Neural progenitor cell (in vitro differentiated cells): Measurements from ENCODE around the gene MRPS6. TPM values are rescaled to one million over a fixed set of nuclear protein-coding genes. Genes with fewer than 3 reads are reported as not detected.
A peak's percentile ranks its signal among the peaks of the same experiment; 100 is the strongest.

ENCODE experiments used
- DNase-seq: peaks from one replicate; pipeline ENCODE4 v3.0.0-alpha.2; 2016; ENCODE audit warnings: low spot score
- H2AFZ ChIP-seq: fragments of 200-600 bp; sonication (generic); replicated peaks from 2 replicates; pipeline ENCODE4 v1.6.1; 2016; ENCODE audit warnings: antibody characterized with exemption
- H3F3A ChIP-seq: fragments of 200-600 bp; sonication (generic); 2 replicates; pipeline ENCODE4 v1.6.1; 2016; ENCODE audit warnings: antibody characterized with exemption, low read depth
- H3K27ac ChIP-seq: fragments of 200-600 bp; sonication (generic); 2 replicates; pipeline ENCODE4 v1.5.1; 2016; ENCODE audit warnings: mild to moderate bottlenecking
- H3K27me3 ChIP-seq: fragments of 200-600 bp; sonication (generic); 2 replicates; pipeline ENCODE4 v1.6.1; 2016; ENCODE audit warnings: mild to moderate bottlenecking, moderate library complexity
- H3K36me3 ChIP-seq: fragments of 200-600 bp; sonication (generic); 2 replicates; pipeline ENCODE4 v1.5.1; 2016
- H3K4me1 ChIP-seq: fragments of 200-600 bp; sonication (generic); 2 replicates; pipeline ENCODE4 v1.6.1; 2016; ENCODE audit warnings: mixed run types
- H3K4me2 ChIP-seq: fragments of 200-600 bp; sonication (generic); 2 replicates; pipeline ENCODE4 v1.6.1; 2016
- H3K4me3 ChIP-seq: fragments of 200-600 bp; sonication (generic); 2 replicates; pipeline ENCODE4 v1.5.1; 2016
- H3K79me2 ChIP-seq: fragments of 200-600 bp; sonication (generic); 2 replicates; pipeline ENCODE4 v1.6.1; 2016; ENCODE audit warnings: low read depth
- H3K9ac ChIP-seq: fragments of 200-600 bp; sonication (generic); 2 replicates; pipeline ENCODE4 v1.6.1; 2016
- H3K9me3 ChIP-seq: fragments of 200-600 bp; sonication (generic); 2 replicates; pipeline ENCODE4 v1.5.1; 2016; ENCODE audit warnings: low read depth
- H4K20me1 ChIP-seq: fragments of 200-600 bp; sonication (generic); 2 replicates; pipeline ENCODE4 v1.6.1; 2016; ENCODE audit warnings: low read depth
- H3K27ac Mint-ChIP-seq: 3 replicates; pipeline ENCODE4 v1.8.0; 2021; ENCODE audit warnings: mixed read lengths
- H3K27me3 Mint-ChIP-seq: 2 replicates; pipeline ENCODE4 v1.8.0; 2022; ENCODE audit warnings: low read depth, mild to moderate bottlenecking, inconsistent platforms, moderate library complexity, mixed read lengths; ENCODE audit not compliant: insufficient read depth
- H3K36me3 Mint-ChIP-seq: 3 replicates; pipeline ENCODE4 v1.8.0; 2021; ENCODE audit warnings: mixed read lengths
- H3K4me1 Mint-ChIP-seq: 3 replicates; pipeline ENCODE4 v1.8.0; 2021; ENCODE audit warnings: mixed read lengths
- H3K4me3 Mint-ChIP-seq: 3 replicates; pipeline ENCODE4 v1.8.0; 2021; ENCODE audit warnings: mild to moderate bottlenecking, moderate library complexity, mixed read lengths
- H3K9me3 Mint-ChIP-seq: 3 replicates; pipeline ENCODE4 v1.8.0; 2020; ENCODE audit warnings: mixed read lengths
- EZH2 ChIP-seq: fragments of 200-600 bp; sonication (generic); IDR thresholded peaks from 2 replicates; pipeline ENCODE4 v1.6.1; 2017; ENCODE audit warnings: antibody characterized with exemption, mild to moderate bottlenecking, moderate library complexity
- EZH2phosphoT487 ChIP-seq: fragments of 200-600 bp; sonication (generic); IDR thresholded peaks from 2 replicates; pipeline ENCODE4 v1.6.1; 2017; ENCODE audit warnings: antibody characterized with exemption
- total RNA-seq: library from RNA; depleted of rRNA; stranded (reverse); fragments of >200 nt; gene quantifications from 2 replicates; pipeline ENCODE4 v1.2.3, GENCODE V29; 2015; ENCODE audit warnings: low replicate concordance
- TF ChIP-seq, protein P1 (sequence below): fragments of 200-600 bp; sonication (generic); IDR thresholded peaks from 2 replicates; pipeline ENCODE4 v1.5.1; 2017; ENCODE audit warnings: antibody characterized with exemption, mild to moderate bottlenecking

MRPS6 gene
- total RNA-seq, 1 donor from 2014 or later = 108 TPM

DNA sequence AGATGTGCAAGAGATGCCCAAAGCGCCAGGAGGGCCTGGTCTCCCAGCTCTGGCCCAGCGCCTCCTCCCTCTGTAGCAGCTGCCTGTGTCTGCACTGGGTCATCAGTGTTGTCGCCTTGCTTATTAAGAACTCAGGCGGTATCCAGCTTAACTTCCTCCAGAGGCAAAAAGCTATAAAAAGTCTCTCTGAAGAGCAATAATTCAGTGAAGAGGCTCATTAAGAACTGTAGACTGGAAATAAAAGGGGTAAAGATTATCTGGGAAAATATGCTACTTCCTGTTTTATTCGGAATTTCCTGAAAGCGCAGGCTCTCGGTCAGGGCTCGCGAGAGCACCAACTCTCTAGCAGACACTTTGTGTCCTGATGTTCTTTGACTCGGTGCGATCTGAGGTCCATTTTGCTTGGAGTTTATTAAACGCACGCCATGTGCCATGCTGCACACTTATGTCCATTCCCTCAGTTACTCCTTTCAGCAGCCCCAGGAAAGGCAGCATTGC, 70.4 kb downstream of the MRPS6 start:
- Histone ChIP-seq H3F3A (peaks cover 17% of the 10 kb centered on the region), H3K4me3 (no peak overlapping the region), H3K9ac (no peak overlapping the region), H3K79me2 (peaks cover 66% of the 10 kb centered on the region), H3K4me1 (peaks cover 16% of the 10 kb centered on the region), H2AFZ (no peak overlapping the region), H3K36me3 (peaks cover 10% of the 10 kb centered on the region), H3K27me3 (no peaks in the 10 kb centered on the region), H3K27ac (no peak overlapping the region), H4K20me1 (peaks cover 4% of the 10 kb centered on the region), H3K4me2 (no peak overlapping the region), H3K9me3 (no peaks in the 10 kb centered on the region)
- Mint-ChIP-seq H3K36me3 (peaks cover 82% of the 10 kb centered on the region), H3K27me3 (peaks cover 6% of the 10 kb centered on the region), H3K27ac (no peak overlapping the region), H3K4me3 (peak overlapping the region; percentile 41), H3K9me3 (peaks cover 59% of the 10 kb centered on the region), H3K4me1 (peaks cover 20% of the 10 kb centered on the region)
- no peak for DNase-seq
- TF ChIP-seq, protein P1, sequence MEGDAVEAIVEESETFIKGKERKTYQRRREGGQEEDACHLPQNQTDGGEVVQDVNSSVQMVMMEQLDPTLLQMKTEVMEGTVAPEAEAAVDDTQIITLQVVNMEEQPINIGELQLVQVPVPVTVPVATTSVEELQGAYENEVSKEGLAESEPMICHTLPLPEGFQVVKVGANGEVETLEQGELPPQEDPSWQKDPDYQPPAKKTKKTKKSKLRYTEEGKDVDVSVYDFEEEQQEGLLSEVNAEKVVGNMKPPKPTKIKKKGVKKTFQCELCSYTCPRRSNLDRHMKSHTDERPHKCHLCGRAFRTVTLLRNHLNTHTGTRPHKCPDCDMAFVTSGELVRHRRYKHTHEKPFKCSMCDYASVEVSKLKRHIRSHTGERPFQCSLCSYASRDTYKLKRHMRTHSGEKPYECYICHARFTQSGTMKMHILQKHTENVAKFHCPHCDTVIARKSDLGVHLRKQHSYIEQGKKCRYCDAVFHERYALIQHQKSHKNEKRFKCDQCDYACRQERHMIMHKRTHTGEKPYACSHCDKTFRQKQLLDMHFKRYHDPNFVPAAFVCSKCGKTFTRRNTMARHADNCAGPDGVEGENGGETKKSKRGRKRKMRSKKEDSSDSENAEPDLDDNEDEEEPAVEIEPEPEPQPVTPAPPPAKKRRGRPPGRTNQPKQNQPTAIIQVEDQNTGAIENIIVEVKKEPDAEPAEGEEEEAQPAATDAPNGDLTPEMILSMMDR = no peak
- no peak for TF ChIP-seq EZH2phosphoT487
- TF ChIP-seq EZH2 = no peak

GRCh38 chr21:34144224-34144623, 70.8 kb downstream of the MRPS6 start:
- Histone ChIP-seq H3K4me3 (no peak overlapping the region), H4K20me1 (peaks cover 4% of the 10 kb centered on the region), H3K27ac (no peak overlapping the region), H3K9me3 (no peaks in the 10 kb centered on the region), H3K4me2 (no peak overlapping the region), H3K36me3 (peaks cover 10% of the 10 kb centered on the region), H3K79me2 (peaks cover 62% of the 10 kb centered on the region), H3F3A (peaks cover 20% of the 10 kb centered on the region), H3K27me3 (no peaks in the 10 kb centered on the region), H2AFZ (no peak overlapping the region), H3K4me1 (peaks cover 20% of the 10 kb centered on the region), H3K9ac (no peak overlapping the region)
- H3K9me3 Mint-ChIP-seq = peaks cover 59% of the 10 kb centered on the region
- peaks cover 6% of the 10 kb centered on the region for H3K27me3 Mint-ChIP-seq
- H3K4me3 Mint-ChIP-seq = peak overlapping the region; percentile 41
- no peak for DNase-seq
- peaks cover 81% of the 10 kb centered on the region for H3K36me3 Mint-ChIP-seq
- no peak for TF ChIP-seq EZH2phosphoT487
- TF ChIP-seq, protein P1 = no peak
- no peak for TF ChIP-seq EZH2
- H3K27ac Mint-ChIP-seq = no peak overlapping the region
- peaks cover 20% of the 10 kb centered on the region for H3K4me1 Mint-ChIP-seq

DNA sequence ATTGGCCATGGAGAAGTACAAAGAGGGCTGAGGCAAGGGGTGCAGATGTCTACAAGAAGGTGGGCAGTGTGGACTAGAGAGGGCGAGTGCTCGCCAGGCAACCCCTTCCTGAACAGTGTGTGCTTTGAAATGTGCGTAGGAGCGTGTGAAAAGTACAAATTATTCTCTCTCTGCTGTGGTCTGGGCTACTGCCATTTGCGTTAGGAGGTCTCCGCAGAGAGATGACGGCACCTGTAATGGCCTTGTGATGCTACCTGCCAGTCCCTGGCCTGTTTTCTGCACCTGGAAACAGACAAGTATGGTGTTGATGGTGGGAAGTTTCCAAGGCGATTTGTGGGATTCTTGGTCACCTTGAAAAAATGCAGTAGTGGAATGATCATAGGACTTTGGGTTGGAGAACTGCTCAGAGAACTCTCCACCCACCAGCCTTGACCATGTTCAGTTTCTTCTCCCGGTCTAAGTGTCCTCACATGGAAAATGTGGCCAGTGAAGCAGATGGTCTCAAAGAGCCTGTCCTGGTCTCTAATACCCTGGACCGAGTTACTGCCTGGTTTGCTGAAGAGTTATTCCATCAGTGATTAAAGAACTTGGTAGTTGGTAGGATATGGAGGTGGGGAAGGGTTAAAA, 74.5 kb downstream of the MRPS6 start:
- Mint-ChIP-seq H3K4me3 (no peak overlapping the region), H3K9me3 (peaks cover 54% of the 10 kb centered on the region)

More for the DNA sequence above, 74.5 kb downstream of the MRPS6 start:
- Histone ChIP-seq H4K20me1 (no peaks in the 10 kb centered on the region), H3K4me1 (peaks cover 20% of the 10 kb centered on the region), H3K79me2 (peaks cover 26% of the 10 kb centered on the region), H3F3A (peaks cover 20% of the 10 kb centered on the region), H3K27me3 (no peaks in the 10 kb centered on the region), H3K27ac (no peak overlapping the region), H3K4me2 (peak overlapping the region; percentile 22), H2AFZ (no peak overlapping the region), H3K9me3 (peaks cover 3% of the 10 kb centered on the region), H3K9ac (no peak overlapping the region), H3K36me3 (peaks cover 10% of the 10 kb centered on the region), H3K4me3 (no peak overlapping the region)
- Mint-ChIP-seq H3K27me3 (peaks cover 4% of the 10 kb centered on the region), H3K4me1 (peaks cover 20% of the 10 kb centered on the region), H3K36me3 (peaks cover 73% of the 10 kb centered on the region), H3K27ac (peak overlapping the region; percentile 52)
- no peak for DNase-seq
- TF ChIP-seq EZH2 (no peak), EZH2phosphoT487 (no peak)
- TF ChIP-seq, protein P1 = no peak
